Breast epithelium (tissue), 4 donors: ENCODE measurements around the gene ANKRD13D. TPM values are rescaled to one million over a fixed set of nuclear protein-coding genes. Genes with fewer than 3 reads are reported as not detected.

Experiments used
- DNase-seq, 2 donors: peaks; one replicate each; pipeline ENCODE4 v3.0.0-alpha.2; 2019; ENCODE audit warnings: low spot score in 2 of 2
- H3K27ac ChIP-seq, 2 donors: fragments of 200-600 bp; sonication (generic) in 1 of 2; one replicate each; pipeline ENCODE4 v1.5.1; 2016 to 2019; ENCODE audit warnings: mild to moderate bottlenecking in 1 of 2
- H3K27me3 ChIP-seq, 2 donors: fragments of 200-600 bp; sonication (generic) in 1 of 2; one replicate each; pipeline versions ENCODE4 v1.5.1 to v1.6.0; 2017 to 2019; ENCODE audit warnings: control low read depth in 1 of 2, mild to moderate bottlenecking in 1 of 2
- H3K36me3 ChIP-seq: fragments of 200-600 bp; one replicate; pipeline ENCODE4 v1.5.1; 2019
- H3K4me1 ChIP-seq, 2 donors: fragments of 200-600 bp; sonication (generic); one replicate each; pipeline ENCODE4 v1.5.1; 2016 to 2019; ENCODE audit warnings: control low read depth in 1 of 2
- H3K4me3 ChIP-seq, 3 donors: fragments of 200-600 bp; sonication (generic); 1 replicate in 2 of 3; 2 replicates in 1 of 3; pipeline ENCODE4 v1.5.1; 2016 to 2019; ENCODE audit warnings: mild to moderate bottlenecking in 3 of 3, moderate library complexity in 2 of 3
- H3K9me3 ChIP-seq, 2 donors: fragments of 200-600 bp; sonication (generic) in 1 of 2; one replicate each; pipeline ENCODE4 v1.5.1; 2016 to 2019; ENCODE audit warnings: control low read depth in 1 of 2
- POLR2A ChIP-seq: fragments of 450-650 bp; IDR thresholded peaks from one replicate; pipeline ENCODE4 v1.6.1; 2016; ENCODE audit warnings: antibody characterized with exemption, mild to moderate bottlenecking, moderate library complexity
- POLR2AphosphoS5 ChIP-seq, 3 donors: sonication (generic); formaldehyde crosslinking; IDR thresholded peaks; one replicate each; pipeline ENCODE4 v1.6.1; 2017; ENCODE audit warnings: antibody characterized with exemption in 3 of 3
- intact Hi-C: fragments of 100-400 bp; cut with DNase I; formaldehyde crosslinking; loops from one replicate; pipeline ENCODE4 v1.15.1; 2023; ENCODE audit warnings: low total_unique reads
- total RNA-seq, 3 donors: library from RNA; depleted of rRNA; stranded (reverse); fragments of >200 nt; gene quantifications; one replicate each; pipeline ENCODE4 v1.1.0, GENCODE V29; 2016
- TF ChIP-seq, protein P1 (sequence below), 3 donors: fragments of 450-650 bp; IDR thresholded peaks; one replicate each; pipeline ENCODE4 v1.5.1; 2016 to 2017; ENCODE audit warnings: antibody characterized with exemption in 3 of 3, mild to moderate bottlenecking in 3 of 3, moderate library complexity in 3 of 3

Gene ANKRD13D
- total RNA-seq, 3 donors from 2014 or later = 23.7 to 51.8 (median 40.7) TPM

DNA sequence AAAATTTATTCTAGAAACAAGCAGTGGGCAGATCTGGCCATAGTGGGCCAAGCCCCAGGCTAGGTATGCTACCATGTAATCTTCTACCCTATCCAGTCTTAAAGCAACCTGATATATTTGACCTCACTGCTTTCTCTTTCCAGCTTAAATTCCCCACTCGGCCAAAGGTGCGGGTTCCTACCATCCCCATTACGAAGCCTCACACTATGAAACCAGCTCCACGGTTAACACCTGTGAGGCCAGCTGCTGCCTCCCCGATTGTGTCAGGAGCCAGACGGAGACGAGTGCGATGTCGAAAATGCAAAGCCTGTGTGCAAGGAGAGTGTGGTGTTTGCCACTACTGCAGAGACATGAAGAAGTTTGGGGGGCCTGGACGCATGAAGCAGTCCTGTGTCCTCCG, 44.1 kb upstream of the ANKRD13D start:
- H3K27ac ChIP-seq = peak overlapping the region in 1 of 2 donors; percentile 95
- H3K4me3 ChIP-seq = no peak overlapping the region
- no peaks in the 10 kb centered on the region for H3K27me3 ChIP-seq
- TF ChIP-seq POLR2AphosphoS5 (IDR thresholded peaks at IDR 0.05) (no peak), POLR2A (no peak)
- TF ChIP-seq, protein P1, sequence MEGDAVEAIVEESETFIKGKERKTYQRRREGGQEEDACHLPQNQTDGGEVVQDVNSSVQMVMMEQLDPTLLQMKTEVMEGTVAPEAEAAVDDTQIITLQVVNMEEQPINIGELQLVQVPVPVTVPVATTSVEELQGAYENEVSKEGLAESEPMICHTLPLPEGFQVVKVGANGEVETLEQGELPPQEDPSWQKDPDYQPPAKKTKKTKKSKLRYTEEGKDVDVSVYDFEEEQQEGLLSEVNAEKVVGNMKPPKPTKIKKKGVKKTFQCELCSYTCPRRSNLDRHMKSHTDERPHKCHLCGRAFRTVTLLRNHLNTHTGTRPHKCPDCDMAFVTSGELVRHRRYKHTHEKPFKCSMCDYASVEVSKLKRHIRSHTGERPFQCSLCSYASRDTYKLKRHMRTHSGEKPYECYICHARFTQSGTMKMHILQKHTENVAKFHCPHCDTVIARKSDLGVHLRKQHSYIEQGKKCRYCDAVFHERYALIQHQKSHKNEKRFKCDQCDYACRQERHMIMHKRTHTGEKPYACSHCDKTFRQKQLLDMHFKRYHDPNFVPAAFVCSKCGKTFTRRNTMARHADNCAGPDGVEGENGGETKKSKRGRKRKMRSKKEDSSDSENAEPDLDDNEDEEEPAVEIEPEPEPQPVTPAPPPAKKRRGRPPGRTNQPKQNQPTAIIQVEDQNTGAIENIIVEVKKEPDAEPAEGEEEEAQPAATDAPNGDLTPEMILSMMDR (IDR thresholded peaks at IDR 0.05) = no peak
- no peak for DNase-seq
- H3K4me1 ChIP-seq = peaks cover 3 to 24% of the 10 kb centered on the region in 2 donors
- intact Hi-C loops = no loop called here
- H3K9me3 ChIP-seq = no peaks in the 10 kb centered on the region
- no peaks in the 10 kb centered on the region for H3K36me3 ChIP-seq

DNA sequence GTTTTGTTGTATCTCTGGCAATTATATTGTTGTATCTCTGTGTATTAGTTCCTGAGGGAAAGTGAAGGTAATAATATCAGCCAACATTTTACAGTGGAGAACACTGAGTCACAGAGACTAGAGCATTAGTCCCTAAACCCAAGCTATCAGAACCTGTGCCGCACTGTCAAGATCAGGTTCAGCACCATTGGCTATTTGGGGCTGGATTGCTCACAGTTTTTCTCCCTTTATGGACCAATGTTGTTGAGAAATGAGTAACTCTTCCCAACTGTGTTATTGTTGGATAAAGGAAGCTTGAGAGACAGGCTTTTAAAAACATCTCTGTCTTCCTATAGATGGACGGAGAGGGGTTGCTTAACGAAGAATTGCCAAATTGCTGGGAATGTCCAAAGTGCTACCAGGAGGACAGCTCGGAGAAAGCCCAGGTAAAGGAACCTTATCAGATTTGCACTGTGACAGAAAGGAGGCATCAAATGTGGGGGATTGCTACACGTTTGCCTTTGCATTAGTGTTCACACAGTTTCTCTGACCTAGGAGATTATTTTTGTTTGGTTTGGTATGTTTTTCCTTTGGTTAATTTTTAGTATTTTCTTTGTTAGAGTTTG, 41.1 kb upstream of the ANKRD13D start:
- H3K4me1 ChIP-seq = peaks cover 3 to 35% of the 10 kb centered on the region in 2 donors
- H3K4me3 ChIP-seq = peak overlapping the region in 1 of 3 donors; percentile 6
- H3K9me3 ChIP-seq = no peaks in the 10 kb centered on the region
- no peak for TF ChIP-seq POLR2A
- TF ChIP-seq, protein P1 (IDR thresholded peaks at IDR 0.05) = no peak
- no peak for TF ChIP-seq POLR2AphosphoS5 (IDR thresholded peaks at IDR 0.05)
- intact Hi-C loops = no loop called here
- H3K27ac ChIP-seq = peak overlapping the region; percentile 84 to 86
- DNase-seq = no peak
- H3K36me3 ChIP-seq = no peaks in the 10 kb centered on the region
- no peaks in the 10 kb centered on the region for H3K27me3 ChIP-seq

DNA sequence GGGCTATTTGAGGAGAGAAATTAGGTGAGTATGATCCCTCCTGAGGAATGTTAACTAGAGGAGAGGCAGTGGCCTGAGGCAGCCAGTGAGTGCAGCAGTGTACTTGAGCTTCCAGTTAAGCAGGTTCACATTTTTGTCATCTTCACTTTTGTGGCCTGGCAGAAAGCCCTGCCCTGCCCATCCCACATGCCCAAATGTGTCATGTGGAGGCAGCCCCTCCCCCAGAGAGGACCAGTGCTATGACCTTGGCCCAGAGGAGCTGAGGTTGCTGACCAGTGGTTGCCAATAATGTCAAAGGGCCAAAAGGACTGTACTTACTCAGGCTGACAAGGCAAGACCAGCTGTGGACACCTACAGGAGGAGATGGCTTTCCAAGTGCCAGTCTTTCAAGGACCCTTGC, 40.5 kb upstream of the ANKRD13D start:
- Histone ChIP-seq H3K27me3 (no peaks in the 10 kb centered on the region), H3K4me3 (peak overlapping the region in 1 of 3 donors; percentile 12), H3K27ac (peak overlapping the region; percentile 86), H3K9me3 (no peaks in the 10 kb centered on the region), H3K36me3 (no peaks in the 10 kb centered on the region), H3K4me1 (peaks cover 9 to 41% of the 10 kb centered on the region in 2 donors)
- intact Hi-C loops = no loop called here
- peak; percentile 93 to 96 for DNase-seq
- TF ChIP-seq POLR2AphosphoS5 (IDR thresholded peaks at IDR 0.05) (peak; percentile 63 to 89 (median 71)), POLR2A (no peak)
- TF ChIP-seq, protein P1 (IDR thresholded peaks at IDR 0.05) = no peak

DNA sequence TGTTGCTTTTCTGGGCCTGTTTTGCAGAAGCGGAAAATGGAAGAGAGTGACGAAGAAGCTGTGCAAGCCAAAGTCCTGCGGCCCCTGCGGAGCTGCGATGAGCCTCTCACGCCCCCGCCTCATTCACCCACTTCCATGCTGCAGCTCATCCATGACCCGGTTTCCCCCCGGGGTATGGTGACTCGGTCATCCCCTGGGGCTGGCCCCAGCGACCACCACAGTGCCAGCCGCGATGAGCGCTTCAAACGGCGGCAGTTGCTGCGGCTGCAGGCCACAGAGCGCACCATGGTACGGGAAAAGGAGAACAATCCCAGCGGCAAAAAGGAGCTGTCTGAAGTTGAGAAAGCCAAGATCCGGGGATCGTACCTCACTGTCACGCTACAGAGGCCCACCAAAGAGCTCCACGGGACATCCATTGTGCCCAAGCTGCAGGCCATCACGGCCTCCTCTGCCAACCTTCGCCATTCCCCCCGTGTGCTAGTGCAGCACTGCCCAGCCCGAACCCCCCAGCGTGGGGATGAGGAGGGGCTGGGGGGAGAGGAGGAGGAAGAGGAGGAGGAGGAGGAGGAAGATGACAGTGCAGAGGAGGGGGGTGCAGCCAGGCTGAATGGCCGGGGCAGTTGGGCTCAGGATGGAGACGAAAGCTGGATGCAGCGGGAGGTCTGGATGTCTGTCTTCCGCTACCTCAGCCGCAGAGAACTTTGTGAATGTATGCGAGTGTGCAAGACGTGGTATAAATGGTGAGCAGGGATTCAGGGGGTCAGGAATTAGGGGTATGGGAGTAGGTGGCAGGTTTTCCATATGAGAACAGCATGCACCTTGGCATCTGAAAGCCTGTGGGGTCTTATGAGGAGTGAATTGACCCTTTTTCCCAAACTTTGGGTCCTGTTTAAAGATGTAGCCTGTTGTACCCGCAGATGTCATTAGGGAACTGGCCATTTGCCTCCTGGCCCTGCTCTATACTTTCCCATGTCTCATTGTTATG, 38.8 kb upstream of the ANKRD13D start:
- Histone ChIP-seq H3K27ac (peak overlapping the region; percentile 45 to 86), H3K27me3 (no peaks in the 10 kb centered on the region), H3K4me3 (no peak overlapping the region), H3K9me3 (no peaks in the 10 kb centered on the region), H3K4me1 (peaks cover 17 to 49% of the 10 kb centered on the region in 2 donors), H3K36me3 (peaks cover 7% of the 10 kb centered on the region)
- DNase-seq = no peak
- peak in 1 of 3 donors; percentile 17 for TF ChIP-seq POLR2AphosphoS5 (IDR thresholded peaks at IDR 0.05)
- no peak for TF ChIP-seq POLR2A
- TF ChIP-seq, protein P1 (IDR thresholded peaks at IDR 0.05) = no peak
- intact Hi-C loops = no loop called here

DNA sequence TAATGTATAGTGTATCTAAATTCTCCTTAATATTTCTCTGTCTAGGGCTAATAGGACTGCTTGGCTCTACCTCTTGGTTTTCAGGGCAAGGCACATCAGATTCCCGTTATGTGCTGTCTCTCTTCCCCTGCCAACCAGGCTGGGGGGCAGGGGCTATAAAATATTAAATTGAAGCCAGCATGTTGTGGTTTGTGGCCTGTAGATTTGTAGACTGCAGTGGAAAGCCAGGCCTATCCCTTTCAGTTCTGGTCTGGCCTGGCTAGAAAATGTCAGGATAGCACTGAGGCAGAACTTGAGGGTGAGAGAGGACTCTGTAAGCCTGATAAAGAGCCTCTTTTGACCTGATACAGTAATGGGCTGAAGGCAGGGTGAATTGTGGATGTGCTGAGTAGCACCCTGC, 37.3 kb upstream of the ANKRD13D start:
- intact Hi-C loops = no loop called here
- Histone ChIP-seq H3K4me3 (no peak overlapping the region), H3K27ac (peak overlapping the region; percentile 64 to 74), H3K36me3 (peaks cover 11% of the 10 kb centered on the region), H3K27me3 (no peaks in the 10 kb centered on the region), H3K4me1 (peaks cover 17 to 49% of the 10 kb centered on the region in 2 donors), H3K9me3 (no peaks in the 10 kb centered on the region)
- DNase-seq = no peak
- TF ChIP-seq POLR2A (no peak), POLR2AphosphoS5 (IDR thresholded peaks at IDR 0.05) (no peak)
- TF ChIP-seq, protein P1 (IDR thresholded peaks at IDR 0.05) = no peak
